Measurements from ENCODE around the gene CHMP1A.

- TF ChIP-seq CTCF (IDR thresholded peaks at IDR 0.05 in 2 of 3, conservative IDR thresholded peaks at IDR 0.05 in 1 of 3; ENCODE audit: borderline replicate concordance in 1 of 3, insufficient read depth in 1 of 3, low read depth in 2 of 3, low read length in 2 of 3): no peak
- no peak for TF ChIP-seq MAX (IDR thresholded peaks at IDR 0.05)
- TF ChIP-seq ZNF274 (IDR thresholded peaks at IDR 0.05; ENCODE audit: low read depth, low read length): no peak
- no peak for TF ChIP-seq POLR2A (IDR thresholded peaks at IDR 0.05; ENCODE audit: borderline replicate concordance, extremely low read depth, insufficient read depth, insufficient read length)
- TF ChIP-seq ZBTB33 (IDR thresholded peaks at IDR 0.05; ENCODE audit: extremely low read depth, insufficient replicate concordance, low read length): no peak
These were observed 60.4 kb downstream of the CHMP1A start for GRCh38 chr16:89596957-89597649.

All from HCT116 (cell line).